K562 (cell line): ENCODE measurements around the gene MITF. TPM values are rescaled to one million over a fixed set of nuclear protein-coding genes. Genes with fewer than 3 reads are reported as not detected.

Source experiments
- ATAC-seq: fragments of 200-7000 bp; cut with Tn5 transposase; 3 replicates; pipeline ENCODE4 v1.9.1; 2020; ENCODE audit warnings: moderate library complexity
- BruUV-seq: library from RNA; stranded (reverse); fragments of 400-500 nt; replicated peaks from 2 replicates; lab custom pipeline; 2021; lab: Mats Ljungman, UMichigan
- CTCF ChIA-PET: fragments of 300-600 bp; formaldehyde crosslinking; extraction: SDS; loops from one replicate; lab custom pipeline; 2021; ENCODE audit warnings: low intra/inter-chr PET ratio; lab: Yijun Ruan, JAX
- POLR2A ChIA-PET: fragments of 300-600, 350-650 bp; sonication (Branson Sonifier 250); formaldehyde crosslinking; extraction: SDS; loops from one replicate; lab custom pipeline; 2021; ENCODE audit warnings: antibody characterized with exemption, inconsistent platforms; lab: Yijun Ruan, JAX
- DNase-seq, 4 experiments: peaks; one replicate each; pipeline versions ENCODE4 v3.0.0 to v3.0.0-alpha.2; 2011 to 2018; ENCODE audit warnings: low spot score in 3 of 4, mixed read lengths in 3 of 4; ENCODE audit errors: extremely low read depth in 1 of 4
- FAIRE-seq: peaks from 2 replicates; lab custom pipeline; 2011; peaks lifted over from hg19 to GRCh38; lab: Jason Lieb, UNC
- H2AFZ ChIP-seq: 2 replicates; pipeline ENCODE4 v1.6.0; 2011; ENCODE audit warnings: low read depth, low read length, control low read depth, inconsistent platforms
- H3K27ac ChIP-seq: fragments of 200-600 bp; 3 replicates; pipeline ENCODE4 v1.8.0; 2011; ENCODE audit warnings: low read depth, mild to moderate bottlenecking, control low read depth, inconsistent platforms, low read length, moderate library complexity, mixed read lengths; ENCODE audit errors: extremely low read depth
- H3K27me3 ChIP-seq, 2 experiments: fragments of 300-600 bp in 1 of 2; 2 replicates in 1 of 2; 3 replicates in 1 of 2; pipeline versions ENCODE4 v1.6.0 to v1.8.0; 2011; ENCODE audit warnings: inconsistent platforms in 2 of 2, low read length in 2 of 2, mild to moderate bottlenecking in 1 of 2, mixed read lengths in 1 of 2, moderate library complexity in 1 of 2; ENCODE audit not compliant: control insufficient read depth in 2 of 2, insufficient read depth in 2 of 2
- H3K36me3 ChIP-seq: fragments of 300-600 bp; 3 replicates; pipeline ENCODE4 v1.8.0; 2011; ENCODE audit warnings: mild to moderate bottlenecking, low read length, inconsistent platforms; ENCODE audit not compliant: control insufficient read depth, insufficient read depth
- H3K4me1 ChIP-seq, 2 experiments: fragments of 200-600 bp in 1 of 2; replicated peaks in 1 of 2; 2 replicates in 1 of 2; 3 replicates in 1 of 2; pipeline versions ENCODE4 v1.5.1 to v1.8.0; 2011; ENCODE audit warnings: inconsistent platforms in 2 of 2, low read length in 2 of 2, mild to moderate bottlenecking in 1 of 2, mixed read lengths in 1 of 2, moderate library complexity in 1 of 2; ENCODE audit not compliant: control insufficient read depth in 2 of 2, insufficient read depth in 2 of 2
- H3K4me2 ChIP-seq: 2 replicates; pipeline ENCODE4 v1.6.1; 2011; ENCODE audit warnings: low read length, control low read depth, inconsistent platforms, mixed read lengths; ENCODE audit not compliant: insufficient read depth
- H3K4me3 ChIP-seq: fragments of 200-600 bp; sonication (generic), shearing (Covaris generic); 2 replicates; pipeline ENCODE4 v1.5.1; 2016; ENCODE audit warnings: control low read depth, inconsistent platforms
- H3K79me2 ChIP-seq: fragments of 200-600 bp; 3 replicates; pipeline ENCODE4 v1.8.0; 2011; ENCODE audit warnings: low read length, inconsistent platforms; ENCODE audit not compliant: control insufficient read depth, insufficient read depth
- H3K9ac ChIP-seq, 2 experiments: 2 replicates each; pipeline versions ENCODE4 v1.6.0 to v1.6.1; 2011; ENCODE audit warnings: low read depth in 2 of 2, low read length in 2 of 2, control low read depth in 1 of 2, inconsistent platforms in 1 of 2, mild to moderate bottlenecking in 1 of 2, mixed read lengths in 1 of 2; ENCODE audit not compliant: insufficient read depth in 1 of 2
- H3K9me1 ChIP-seq: one replicate; pipeline ENCODE4 v1.6.0; 2011; ENCODE audit warnings: inconsistent platforms, mild to moderate bottlenecking, low read length, moderate library complexity; ENCODE audit not compliant: control insufficient read depth, insufficient read depth
- H3K9me3 ChIP-seq: replicated peaks from 2 replicates; pipeline ENCODE4 v1.5.1; 2011; ENCODE audit warnings: low read depth, low read length, inconsistent platforms; ENCODE audit not compliant: control insufficient read depth, insufficient read depth
- H4K20me1 ChIP-seq: replicated peaks from 2 replicates; pipeline ENCODE4 v1.6.1; 2011; ENCODE audit warnings: low read length, inconsistent platforms, mixed read lengths; ENCODE audit not compliant: control insufficient read depth, insufficient read depth
- E4F1 ChIP-seq: fragments of 250-450 bp; sonication (Bioruptor Pico); IDR thresholded peaks from 2 replicates; pipeline ENCODE4 v1.5.0; 2021; ENCODE audit warnings: mild to moderate bottlenecking, borderline replicate concordance
- PRDM10 ChIP-seq: fragments of 450-650 bp; IDR thresholded peaks from 2 replicates; pipeline ENCODE4 v1.6.1; 2018; ENCODE audit not compliant: partially characterized antibody
- ZNF592 ChIP-seq: fragments of 450-650 bp; IDR thresholded peaks from 2 replicates; pipeline ENCODE4 v1.6.1; 2017; ENCODE audit warnings: antibody characterized with exemption, mild to moderate bottlenecking
- WGBS: fragments of 100-300 bp; shearing (Covaris generic); methylation state at CpG from one replicate; pipeline ENCODE4 v1.1.6; 2016; ENCODE audit warnings: low coverage, mixed read lengths; ENCODE audit not compliant: insufficient coverage; ENCODE audit errors: missing lambda C conversion rate; 5-methylcytosine and 5-hydroxymethylcytosine counted together
- in situ Hi-C: fragments of 300-500 bp; cut with MboI; formaldehyde crosslinking; loops from 4 replicates; pipeline ENCODE4 v1.15.0; 2018; ENCODE audit warnings: inconsistent platforms, mixed read lengths
- intact Hi-C: fragments of 100-400 bp; cut with micrococcal nuclease; formaldehyde crosslinking; loops from 2 replicates; pipeline ENCODE4 v1.14.2; 2022
- polyA plus RNA-seq, 8 experiments: library from polyadenylated mRNA; depleted of rRNA in 4 of 8; stranded (reverse) in 5 of 8; unstranded in 3 of 8; fragments of >200 nt; fragmentation: Nextera tagmentation in 2 of 8; fragmentation: Illumina TruSeq in 1 of 8; extraction: Ambion mirVana in 2 of 8; extraction: Trizol in 1 of 8; gene quantifications; 2 replicates each; pipeline versions ENCODE4 v1.2.1 to v1.2.3, GENCODE V29; 2011 to 2014; ENCODE audit warnings: inconsistent platforms in 1 of 8, missing spikeins in 1 of 8
- total RNA-seq, 7 experiments: library from RNA; depleted of rRNA in 6 of 7; stranded (reverse); fragments of >200 nt in 6 of 7; fragmentation: Illumina TruSeq in 2 of 7; extraction: Trizol in 2 of 7; gene quantifications; 2 replicates each; pipeline versions ENCODE4 v1.2.1 to v1.2.3, GENCODE V29; 2011 to 2021; ENCODE audit warnings: low replicate concordance in 1 of 7

MITF gene
- total and polyA plus RNA-seq, 9 of the 15 experiments (the other 6 are each of a cell fraction or from before 2014, with no cell fraction given): 5.6 to 14.9 (median 11.1) TPM

- intact Hi-C loops: no loop called here
- no peak for FAIRE-seq
- peak; percentile 53; the same call in 1 of the 2 replicates for TF ChIP-seq ZNF592
- TF ChIP-seq E4F1 (CRISPR knock-in tag): no peak
- no peak for TF ChIP-seq PRDM10
Observed at GRCh38 chr3:69723389-69723788, 15.9 kb upstream of the MITF start.

More at GRCh38 chr3:69723389-69723788, 15.9 kb upstream of the MITF start:
- Histone ChIP-seq H3K79me2 (no peaks in the 10 kb centered on the region), H2AFZ (peak overlapping the region; percentile 45), H3K9me3 (no peaks in the 10 kb centered on the region; the same call in 1 of the 2 replicates), H4K20me1 (no peaks in the 10 kb centered on the region), H3K4me3 (no peak overlapping the region), H3K9ac (no peak overlapping the region), H3K9me1 (no peaks in the 10 kb centered on the region), H3K27me3 (no peaks in the 10 kb centered on the region), H3K36me3 (no peaks in the 10 kb centered on the region), H3K27ac (peak overlapping the region; percentile 34; the same call in 1 of the 3 replicates), H3K4me1 (peaks cover 20 to 46% of the 10 kb centered on the region in 2 experiments), H3K4me2 (no peak overlapping the region)
- in situ Hi-C loops: no loop called here
- DNase-seq (peak in 1 of 4 experiments; percentile 7), ATAC-seq (no peak)
- CTCF ChIA-PET: no interaction called here
- POLR2A ChIA-PET: no interaction called here
- no TSS peak for BruUV-seq
- WGBS: 47% methylated on average over 3 of the region's 4 CpGs
